ENCODE measurements around the gene ITGB3. TPM values are rescaled to one million over a fixed set of nuclear protein-coding genes. Genes with fewer than 3 reads are reported as not detected.

ITGB3 gene
- total and polyA plus RNA-seq, 9 of the 15 experiments (the other 6 are each of a cell fraction or from before 2014, with no cell fraction given), result 0.08 to 2.6 (median 0.62) TPM; not detected in 1

DNA sequence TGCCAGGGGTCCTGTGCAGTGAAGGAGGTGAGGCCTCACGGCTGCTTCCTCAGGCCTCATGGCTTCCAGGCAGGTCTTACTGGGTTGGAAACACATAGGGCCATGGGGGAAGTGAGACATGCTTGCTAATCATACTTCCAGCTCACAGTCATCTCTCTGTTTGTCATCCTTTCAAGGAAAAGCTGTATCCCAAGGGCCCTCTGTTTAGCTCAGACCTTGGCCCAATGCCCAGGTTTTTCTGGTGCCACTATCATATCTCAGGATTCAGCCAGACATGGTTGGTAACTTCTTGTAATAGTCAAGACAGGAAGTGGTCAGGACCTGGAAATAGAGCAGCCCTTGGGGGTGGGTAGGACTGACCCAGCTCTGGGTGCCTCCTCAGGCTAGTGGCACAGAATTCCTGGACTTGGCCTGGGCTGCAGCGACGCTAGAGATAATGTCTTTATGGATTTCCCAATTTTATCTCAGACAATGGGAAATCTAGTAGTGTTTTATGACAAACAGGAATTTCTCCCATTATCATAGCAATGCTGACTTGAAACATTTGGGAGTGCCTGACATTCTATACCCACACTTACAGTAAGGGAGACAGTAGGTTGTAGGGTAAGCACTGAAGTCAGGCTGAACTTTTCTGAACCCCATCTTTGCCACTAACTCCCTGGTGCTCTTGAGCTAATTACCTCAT, 13.5 kb upstream of the ITGB3 start (continued):
- TF ChIP-seq ZNF121 (CRISPR knock-in tag; conservative IDR thresholded peaks at IDR 0.05), result no peak
- TF ChIP-seq JUND (IDR thresholded peaks at IDR 0.05; ENCODE audit: borderline replicate concordance, low read depth, low read length), result peak; percentile 49; the same call in 1 of the 2 replicates
- no peak; the same call in 2 of the 3 replicates for TF ChIP-seq JUND (tag; IDR thresholded peaks at IDR 0.05; ENCODE audit: borderline replicate concordance, low read depth, low read length)
- no peak for TF ChIP-seq GTF2E2 (tag; IDR thresholded peaks at IDR 0.05)
- peak; percentile 27; the same call in 1 of the 2 replicates for TF ChIP-seq HDAC8 (tag; IDR thresholded peaks at IDR 0.05)
- 0 out of 2 replicates have a peak, but pooled peaks have one; percentile 17 for TF ChIP-seq NR2C1 (IDR thresholded peaks at IDR 0.05)
- TF ChIP-seq NR2C1 (tag; IDR thresholded peaks at IDR 0.05), result 0 out of 2 replicates have a peak, but pooled peaks have one; percentile 9
- TF ChIP-seq, protein P1, sequence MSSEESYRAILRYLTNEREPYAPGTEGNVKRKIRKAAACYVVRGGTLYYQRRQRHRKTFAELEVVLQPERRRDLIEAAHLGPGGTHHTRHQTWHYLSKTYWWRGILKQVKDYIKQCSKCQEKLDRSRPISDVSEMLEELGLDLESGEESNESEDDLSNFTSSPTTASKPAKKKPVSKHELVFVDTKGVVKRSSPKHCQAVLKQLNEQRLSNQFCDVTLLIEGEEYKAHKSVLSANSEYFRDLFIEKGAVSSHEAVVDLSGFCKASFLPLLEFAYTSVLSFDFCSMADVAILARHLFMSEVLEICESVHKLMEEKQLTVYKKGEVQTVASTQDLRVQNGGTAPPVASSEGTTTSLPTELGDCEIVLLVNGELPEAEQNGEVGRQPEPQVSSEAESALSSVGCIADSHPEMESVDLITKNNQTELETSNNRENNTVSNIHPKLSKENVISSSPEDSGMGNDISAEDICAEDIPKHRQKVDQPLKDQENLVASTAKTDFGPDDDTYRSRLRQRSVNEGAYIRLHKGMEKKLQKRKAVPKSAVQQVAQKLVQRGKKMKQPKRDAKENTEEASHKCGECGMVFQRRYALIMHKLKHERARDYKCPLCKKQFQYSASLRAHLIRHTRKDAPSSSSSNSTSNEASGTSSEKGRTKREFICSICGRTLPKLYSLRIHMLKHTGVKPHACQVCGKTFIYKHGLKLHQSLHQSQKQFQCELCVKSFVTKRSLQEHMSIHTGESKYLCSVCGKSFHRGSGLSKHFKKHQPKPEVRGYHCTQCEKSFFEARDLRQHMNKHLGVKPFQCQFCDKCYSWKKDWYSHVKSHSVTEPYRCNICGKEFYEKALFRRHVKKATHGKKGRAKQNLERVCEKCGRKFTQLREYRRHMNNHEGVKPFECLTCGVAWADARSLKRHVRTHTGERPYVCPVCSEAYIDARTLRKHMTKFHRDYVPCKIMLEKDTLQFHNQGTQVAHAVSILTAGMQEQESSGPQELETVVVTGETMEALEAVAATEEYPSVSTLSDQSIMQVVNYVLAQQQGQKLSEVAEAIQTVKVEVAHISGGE (CRISPR knock-in tag; IDR thresholded peaks at IDR 0.05), result 0 out of 6 replicates have a peak, but pooled peaks of 1 of the 3 experiments have one; percentile 58
- TF ChIP-seq DPF2 (IDR thresholded peaks at IDR 0.05), result peak; percentile 49; the same call in 1 of the 2 replicates
- TF ChIP-seq NCOR1 (IDR thresholded peaks at IDR 0.05), result peak; percentile 67
- peak; percentile 11 for TF ChIP-seq BRD9 (IDR thresholded peaks at IDR 0.05; ENCODE audit: low read depth, partially characterized antibody)
- peak in 1 of 2 experiments; percentile 50; a peak in 1 of 4 replicates for TF ChIP-seq KDM1A (IDR thresholded peaks at IDR 0.05)
- TF ChIP-seq KDM4B (IDR thresholded peaks at IDR 0.05; ENCODE audit: borderline replicate concordance in 2 of 2, low read depth in 1 of 2), result no peak
- no peak for TF ChIP-seq TCF7 (IDR thresholded peaks at IDR 0.05; ENCODE audit: borderline replicate concordance)
- peak; percentile 58; the same call in 1 of the 2 replicates for TF ChIP-seq JUN (IDR thresholded peaks at IDR 0.05; ENCODE audit: borderline replicate concordance, low read depth, low read length)
- TF ChIP-seq JUN (CRISPR knock-in tag; IDR thresholded peaks at IDR 0.05; ENCODE audit: borderline replicate concordance), result no peak
- TF ChIP-seq EP300 (IDR thresholded peaks at IDR 0.05; ENCODE audit: low read length), result peak; percentile 55
- TF ChIP-seq POLR2AphosphoS5 (IDR thresholded peaks at IDR 0.05; ENCODE audit: control insufficient read depth, insufficient read depth, low read depth, low read length), result peak; percentile 55; the same call in 1 of the 2 replicates
- TF ChIP-seq PHF20 (IDR thresholded peaks at IDR 0.05; ENCODE audit: partially characterized antibody), result no peak
- TF ChIP-seq, protein P2, sequence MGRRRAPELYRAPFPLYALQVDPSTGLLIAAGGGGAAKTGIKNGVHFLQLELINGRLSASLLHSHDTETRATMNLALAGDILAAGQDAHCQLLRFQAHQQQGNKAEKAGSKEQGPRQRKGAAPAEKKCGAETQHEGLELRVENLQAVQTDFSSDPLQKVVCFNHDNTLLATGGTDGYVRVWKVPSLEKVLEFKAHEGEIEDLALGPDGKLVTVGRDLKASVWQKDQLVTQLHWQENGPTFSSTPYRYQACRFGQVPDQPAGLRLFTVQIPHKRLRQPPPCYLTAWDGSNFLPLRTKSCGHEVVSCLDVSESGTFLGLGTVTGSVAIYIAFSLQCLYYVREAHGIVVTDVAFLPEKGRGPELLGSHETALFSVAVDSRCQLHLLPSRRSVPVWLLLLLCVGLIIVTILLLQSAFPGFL (CRISPR knock-in tag; IDR thresholded peaks at IDR 0.05), result no peak
- 0 out of 2 replicates have a peak, but pooled peaks have one; percentile 52 for TF ChIP-seq MTA3 (IDR thresholded peaks at IDR 0.05; ENCODE audit: borderline replicate concordance)
- TF ChIP-seq SOX6 (IDR thresholded peaks at IDR 0.05), result 0 out of 2 replicates have a peak, but pooled peaks have one; percentile 25
- no peak for TF ChIP-seq FIP1L1 (IDR thresholded peaks at IDR 0.05; ENCODE audit: low read depth, low read length, poor library complexity, severe bottlenecking)
